MCF 10A (cell line): Measurements from ENCODE around the gene HLCS. TPM values are rescaled to one million over a fixed set of nuclear protein-coding genes. Genes with fewer than 3 reads are reported as not detected.

Experiments used
- BruUV-seq: library from RNA; stranded (reverse); fragments of 400-500 nt; replicated peaks from 2 replicates; lab custom pipeline; 2021; lab: Mats Ljungman, UMichigan
- CTCF ChIA-PET: fragments of 300-600 bp; sonication (Branson Sonifier 250); formaldehyde crosslinking; extraction: SDS; loops from one replicate; lab custom pipeline; 2021; ENCODE audit warnings: antibody characterized with exemption, inconsistent platforms; lab: Yijun Ruan, JAX
- POLR2A ChIA-PET: fragments of 300-600, 350-650 bp; sonication (Branson Sonifier 250); formaldehyde crosslinking; extraction: SDS; loops from one replicate; lab custom pipeline; 2020; ENCODE audit warnings: antibody characterized with exemption, inconsistent platforms; lab: Yijun Ruan, JAX
- DNase-seq: peaks from one replicate; pipeline ENCODE4 v3.0.0-alpha.2; 2018; ENCODE audit not compliant: unreplicated experiment
- H3K27ac Mint-ChIP-seq: one replicate; pipeline ENCODE4 v1.8.0; 2022; ENCODE audit warnings: mild to moderate bottlenecking, low read depth, mixed read lengths; ENCODE audit not compliant: unreplicated experiment
- H3K27me3 Mint-ChIP-seq: one replicate; pipeline ENCODE4 v1.8.0; 2022; ENCODE audit warnings: mixed read lengths; ENCODE audit not compliant: insufficient read depth, unreplicated experiment
- H3K36me3 Mint-ChIP-seq: one replicate; pipeline ENCODE4 v1.8.0; 2022; ENCODE audit warnings: mild to moderate bottlenecking, moderate library complexity, mixed read lengths; ENCODE audit not compliant: insufficient read depth, unreplicated experiment
- H3K4me1 Mint-ChIP-seq: one replicate; pipeline ENCODE4 v1.8.0; 2022; ENCODE audit warnings: mixed read lengths; ENCODE audit not compliant: insufficient read depth, unreplicated experiment
- H3K4me3 Mint-ChIP-seq: one replicate; pipeline ENCODE4 v1.8.0; 2022; ENCODE audit warnings: mild to moderate bottlenecking, moderate library complexity, mixed read lengths; ENCODE audit not compliant: unreplicated experiment
- H3K9me3 Mint-ChIP-seq: one replicate; pipeline ENCODE4 v1.8.0; 2022; ENCODE audit warnings: mixed read lengths; ENCODE audit not compliant: unreplicated experiment
- CTCF ChIP-seq: fragments of 200-600 bp; IDR thresholded peaks from one replicate; pipeline ENCODE4 v1.8.0; 2022; ENCODE audit warnings: antibody characterized with exemption, mild to moderate bottlenecking; ENCODE audit not compliant: unreplicated experiment
- intact Hi-C: fragments of 100-400 bp; cut with micrococcal nuclease; formaldehyde crosslinking; loops from 2 replicates; pipeline ENCODE4 v1.14.1; 2022
- total RNA-seq: library from RNA; stranded (reverse); gene quantifications from 2 replicates; pipeline ENCODE4 v1.2.3, GENCODE V29; 2022

Gene HLCS
- total RNA-seq, 1 experiment from 2014 or later, result 46.1 TPM

GRCh38 chr21:36861595-36862323 is 104.7 kb downstream of the HLCS start:
- DNase-seq, result no peak
- intact Hi-C loops, result no loop called here
- H3K27ac Mint-ChIP-seq, result peak overlapping the region; percentile 87
- POLR2A ChIA-PET, result interaction anchor here (0.7 kb wide), 1 partner anchor 14 kb away, joined by 5 read pairs; no protein-coding TSS in a partner anchor
- H3K4me1 Mint-ChIP-seq, result peaks cover 28% of the 10 kb centered on the region
- TF ChIP-seq CTCF, result no peak
- CTCF ChIA-PET, result interaction anchor here (0.7 to 1.6 kb wide), 2 partner anchors 11 to 18 kb away, joined by 3 to 5 read pairs; no protein-coding TSS in a partner anchor
- peaks cover 11% of the 10 kb centered on the region for H3K36me3 Mint-ChIP-seq
- no peaks in the 10 kb centered on the region for H3K9me3 Mint-ChIP-seq
- no peaks in the 10 kb centered on the region for H3K27me3 Mint-ChIP-seq
- BruUV-seq, result no TSS peak
- no peak overlapping the region for H3K4me3 Mint-ChIP-seq

GRCh38 chr21:36860736-36861594 is 105.5 kb downstream of the HLCS start:
- Mint-ChIP-seq H3K27me3 (no peaks in the 10 kb centered on the region), H3K4me1 (peaks cover 28% of the 10 kb centered on the region), H3K4me3 (no peak overlapping the region), H3K36me3 (peaks cover 11% of the 10 kb centered on the region), H3K9me3 (no peaks in the 10 kb centered on the region), H3K27ac (peak overlapping the region; percentile 87)
- TF ChIP-seq CTCF, result no peak
- TSS peak; percentile 80 for BruUV-seq
- CTCF ChIA-PET, result interaction anchor here (0.6 to 1.6 kb wide), 3 partner anchors 10 to 555 kb away, joined by 3 to 5 read pairs (median 3); no protein-coding TSS in a partner anchor
- POLR2A ChIA-PET, result interaction anchor here (0.7 to 1.4 kb wide), 3 partner anchors 13 to 145 kb away, joined by 3 to 5 read pairs (median 3); no protein-coding TSS in a partner anchor
- peak; percentile 67 for DNase-seq
- intact Hi-C loops, result no loop called here

- BruUV-seq, result no TSS peak
- ChIA-PET POLR2A (interaction anchor here (0.6 to 1.4 kb wide), 4 partner anchors 13 to 358 kb away, joined by 3 read pairs; no protein-coding TSS in a partner anchor), CTCF (interaction anchor here (0.6 kb wide), 2 partner anchors 221 to 556 kb away, joined by 3 read pairs; no protein-coding TSS in a partner anchor)
- intact Hi-C loops, result no loop called here
- peaks cover 28% of the 10 kb centered on the region for H3K4me1 Mint-ChIP-seq
- DNase-seq, result peak; percentile 90
- H3K9me3 Mint-ChIP-seq, result no peaks in the 10 kb centered on the region
- H3K27me3 Mint-ChIP-seq, result no peaks in the 10 kb centered on the region
- no peak overlapping the region for H3K4me3 Mint-ChIP-seq
- peak overlapping the region; percentile 87 for H3K27ac Mint-ChIP-seq
- H3K36me3 Mint-ChIP-seq, result peaks cover 11% of the 10 kb centered on the region
- no peak for TF ChIP-seq CTCF
These were observed 106.5 kb downstream of the HLCS start for GRCh38 chr21:36859744-36860501.
